H1 (cell line): Measurements from ENCODE around the gene CORIN. TPM values are rescaled to one million over a fixed set of nuclear protein-coding genes. Genes with fewer than 3 reads are reported as not detected.

ENCODE experiments used
- CTCF ChIA-PET: fragments of 300-600 bp; sonication (Branson Sonifier 250); formaldehyde crosslinking; loops from one replicate; lab custom pipeline; 2021; ENCODE audit not compliant: partially characterized antibody; lab: Charles Lee
- POLR2A ChIA-PET: fragments of 300-600 bp; sonication (Branson Sonifier 250); formaldehyde crosslinking; loops from one replicate; lab custom pipeline; 2021; ENCODE audit warnings: inconsistent platforms; ENCODE audit not compliant: partially characterized antibody; lab: Charles Lee
- DNase-seq, 2 experiments: peaks; one replicate each; pipeline versions ENCODE4 v3.0.0 to v3.0.0-alpha.2; 2010 to 2022; ENCODE audit warnings: low spot score in 2 of 2, low read depth in 1 of 2, mixed read lengths in 1 of 2
- FAIRE-seq: peaks from 2 replicates; lab custom pipeline; 2011; peaks lifted over from hg19 to GRCh38; lab: Jason Lieb, UNC
- H2AFZ ChIP-seq: 2 replicates; pipeline ENCODE4 v1.8.1; 2012; ENCODE audit warnings: low read length, inconsistent platforms
- H2AK5ac ChIP-seq: 2 replicates; pipeline ENCODE4 v1.6.1; 2013; ENCODE audit warnings: low read depth, low read length
- H2BK120ac ChIP-seq: replicated peaks from 2 replicates; pipeline ENCODE3; 2013; ENCODE audit warnings: low read depth, low read length, inconsistent platforms
- H2BK12ac ChIP-seq: 2 replicates; pipeline ENCODE4 v1.6.1; 2013; ENCODE audit warnings: low read depth, low read length
- H2BK15ac ChIP-seq: 2 replicates; pipeline ENCODE4 v1.6.1; 2013; ENCODE audit warnings: low read length
- H2BK20ac ChIP-seq: 2 replicates; pipeline ENCODE4 v1.6.1; 2013; ENCODE audit warnings: low read length
- H2BK5ac ChIP-seq: 2 replicates; pipeline ENCODE4 v1.6.1; 2013; ENCODE audit warnings: low read depth, low read length
- H3K14ac ChIP-seq: 2 replicates; pipeline ENCODE4 v1.6.1; 2013; ENCODE audit warnings: inconsistent platforms; ENCODE audit not compliant: insufficient read length
- H3K18ac ChIP-seq: 2 replicates; pipeline ENCODE4 v1.6.1; 2013; ENCODE audit warnings: low read length; ENCODE audit errors: extremely low read depth
- H3K23ac ChIP-seq: 2 replicates; pipeline ENCODE4 v1.6.1; 2013; ENCODE audit warnings: inconsistent platforms; ENCODE audit not compliant: insufficient read length
- H3K23me2 ChIP-seq: 2 replicates; pipeline ENCODE4 v1.6.1; 2013; ENCODE audit warnings: low read depth, low read length
- H3K27ac ChIP-seq: 2 replicates; pipeline ENCODE4 v1.6.1; 2011; ENCODE audit warnings: low read depth, low read length, inconsistent platforms
- H3K27me3 ChIP-seq, 4 experiments: replicated peaks in 1 of 4; 1 replicate in 1 of 4; 2 replicates in 3 of 4; pipeline versions ENCODE4 v1.6.1 to v1.8.1; 2011 to 2013; ENCODE audit warnings: low read length in 3 of 4, mild to moderate bottlenecking in 3 of 4, inconsistent platforms in 2 of 4, mixed read lengths in 2 of 4, moderate library complexity in 1 of 4; ENCODE audit not compliant: control insufficient read depth in 3 of 4, insufficient read depth in 3 of 4; ENCODE audit errors: extremely low read depth in 1 of 4
- H3K36me3 ChIP-seq, 4 experiments: 2 replicates each; pipeline versions ENCODE4 v1.6.1 to v1.8.1; 2011 to 2013; ENCODE audit warnings: mild to moderate bottlenecking in 4 of 4, low read length in 3 of 4, moderate library complexity in 2 of 4, control low read depth in 1 of 4, inconsistent platforms in 1 of 4; ENCODE audit not compliant: insufficient read depth in 4 of 4, control insufficient read depth in 2 of 4
- H3K4ac ChIP-seq: replicated peaks from 2 replicates; pipeline ENCODE3; 2013; ENCODE audit warnings: low read length, low read depth, mixed read lengths, inconsistent platforms; ENCODE audit not compliant: insufficient read length
- H3K4me1 ChIP-seq, 4 experiments: replicated peaks in 1 of 4; 1 replicate in 1 of 4; 2 replicates in 3 of 4; pipeline versions ENCODE4 v1.6.1 to v1.8.1; 2011 to 2013; ENCODE audit warnings: low read length in 3 of 4, inconsistent platforms in 2 of 4, mixed read lengths in 1 of 4; ENCODE audit not compliant: insufficient read depth in 4 of 4, control insufficient read depth in 3 of 4
- H3K4me2 ChIP-seq, 2 experiments: 2 replicates each; pipeline versions ENCODE4 v1.6.1 to v1.8.1; 2011 to 2013; ENCODE audit warnings: low read depth in 2 of 2, low read length in 2 of 2, control low read depth in 1 of 2, inconsistent platforms in 1 of 2, mild to moderate bottlenecking in 1 of 2; ENCODE audit not compliant: insufficient read depth in 1 of 2
- H3K4me3 ChIP-seq, 4 experiments: fragments of 200-600, 300-600 bp in 1 of 4; sonication (generic), shearing (Covaris generic), sonication (Bioruptor Twin) in 1 of 4; 2 replicates each; pipeline versions ENCODE4 v1.5.1 to v1.8.1; 2011 to 2016; ENCODE audit warnings: low read length in 4 of 4, low read depth in 3 of 4, control low read depth in 2 of 4, inconsistent platforms in 2 of 4, mild to moderate bottlenecking in 2 of 4, mixed read lengths in 1 of 4, moderate library complexity in 1 of 4; ENCODE audit not compliant: insufficient read depth in 2 of 4; ENCODE audit errors: extremely low read depth in 1 of 4
- H3K56ac ChIP-seq: replicated peaks from 2 replicates; pipeline ENCODE3; 2013; ENCODE audit warnings: low read depth, mild to moderate bottlenecking, mixed read lengths, low read length, inconsistent platforms; ENCODE audit not compliant: insufficient read length
- H3K79me1 ChIP-seq: 2 replicates; pipeline ENCODE4 v1.6.1; 2013; ENCODE audit warnings: low read depth, low read length, control low read depth
- H3K79me2 ChIP-seq, 2 experiments: 2 replicates each; pipeline versions ENCODE4 v1.6.1 to v1.8.1; 2012 to 2013; ENCODE audit warnings: low read length in 2 of 2, mild to moderate bottlenecking in 2 of 2, inconsistent platforms in 1 of 2; ENCODE audit not compliant: insufficient read depth in 2 of 2, control insufficient read depth in 1 of 2
- H3K9ac ChIP-seq, 4 experiments: replicated peaks in 1 of 4; 1 replicate in 1 of 4; 2 replicates in 3 of 4; pipeline versions ENCODE4 v1.6.1 to v1.8.1; 2011 to 2013; ENCODE audit warnings: low read depth in 3 of 4, low read length in 3 of 4, control low read depth in 2 of 4, mild to moderate bottlenecking in 2 of 4, moderate library complexity in 2 of 4, inconsistent platforms in 1 of 4; ENCODE audit errors: extremely low read depth in 1 of 4
- H3K9me3 ChIP-seq, 2 experiments: 2 replicates each; pipeline versions ENCODE4 v1.6.1 to v1.8.1; 2012 to 2013; ENCODE audit warnings: mild to moderate bottlenecking in 2 of 2, moderate library complexity in 2 of 2, control low read depth in 1 of 2, inconsistent platforms in 1 of 2, low read depth in 1 of 2, low read length in 1 of 2, mixed read lengths in 1 of 2; ENCODE audit not compliant: insufficient read depth in 2 of 2
- H4K20me1 ChIP-seq, 2 experiments: replicated peaks in 1 of 2; 2 replicates each; pipeline versions ENCODE3 to v1.8.1; 2011 to 2013; ENCODE audit warnings: inconsistent platforms in 2 of 2, low read length in 2 of 2, mild to moderate bottlenecking in 1 of 2; ENCODE audit not compliant: insufficient read depth in 2 of 2, control insufficient read depth in 1 of 2
- H4K5ac ChIP-seq: 2 replicates; pipeline ENCODE4 v1.6.1; 2013; ENCODE audit warnings: low read length, low read depth, mixed read lengths, inconsistent platforms; ENCODE audit not compliant: insufficient read length
- H4K8ac ChIP-seq: 2 replicates; pipeline ENCODE4 v1.8.0; 2013; ENCODE audit warnings: mild to moderate bottlenecking, moderate library complexity, low read length, inconsistent platforms; ENCODE audit not compliant: insufficient read depth; ENCODE audit errors: extremely low read depth
- H4K91ac ChIP-seq: replicated peaks from 2 replicates; pipeline ENCODE3; 2013; ENCODE audit warnings: low read length, mixed read lengths, inconsistent platforms; ENCODE audit not compliant: insufficient read length
- BCL11A ChIP-seq, 2 experiments: IDR thresholded peaks; one replicate each; pipeline ENCODE4 v1.6.1; 2011; ENCODE audit warnings: low read depth in 2 of 2, low read length in 2 of 2, mild to moderate bottlenecking in 2 of 2
- CBX5 ChIP-seq: fragments of 300-800, 300-1000 bp; sonication (generic); IDR thresholded peaks from 2 replicates; pipeline ENCODE4 v1.7.1; 2016; ENCODE audit warnings: antibody characterized with exemption, low read length, low read depth
- HDAC2 ChIP-seq, 2 experiments: fragments of 300-600 bp in 1 of 2; sonication (generic) in 1 of 2; IDR thresholded peaks; 2 replicates each; pipeline ENCODE4 v1.6.1; 2011 to 2012; ENCODE audit warnings: low read depth in 2 of 2, low read length in 2 of 2, mild to moderate bottlenecking in 2 of 2, moderate library complexity in 2 of 2, borderline replicate concordance in 1 of 2, inconsistent platforms in 1 of 2
- HDAC6 ChIP-seq: IDR thresholded peaks from one replicate; pipeline ENCODE4 v1.7.1; 2012; ENCODE audit warnings: low read depth, mild to moderate bottlenecking, inconsistent platforms, low read length, moderate library complexity
- NRF1 ChIP-seq: IDR thresholded peaks from 2 replicates; pipeline ENCODE4 v1.6.1; 2011; ENCODE audit warnings: mild to moderate bottlenecking, low read depth, low read length, improper control_type of control experiment
- RXRA ChIP-seq: IDR thresholded peaks from 2 replicates; pipeline ENCODE4 v1.6.1; 2011; ENCODE audit warnings: low read depth, mild to moderate bottlenecking, low read length, moderate library complexity; ENCODE audit not compliant: insufficient read depth
- SP2 ChIP-seq: IDR thresholded peaks from 2 replicates; pipeline ENCODE4 v1.6.1; 2012; ENCODE audit warnings: mild to moderate bottlenecking, low read length, inconsistent platforms
- SP4 ChIP-seq: IDR thresholded peaks from 2 replicates; pipeline ENCODE4 v1.6.1; 2012; ENCODE audit warnings: low read length, inconsistent platforms
- WGBS, 2 experiments: shearing (Covaris generic) in 1 of 2; methylation state at CpG; one replicate each; pipeline versions ENCODE4 v1.1.6 to v1.1.7; 2013 to 2015; ENCODE audit warnings: low lambda C conversion rate in 2 of 2, mixed read lengths in 2 of 2, inconsistent platforms in 1 of 2, low coverage in 1 of 2, missing lambda C conversion rate in 1 of 2; ENCODE audit not compliant: insufficient replicate concordance in 2 of 2, insufficient coverage in 1 of 2, insufficient read length in 1 of 2; ENCODE audit errors: extremely low coverage in 1 of 2, missing lambda C conversion rate in 1 of 2; 5-methylcytosine and 5-hydroxymethylcytosine counted together
- polyA plus RNA-seq, 7 experiments: library from polyadenylated mRNA; depleted of rRNA in 3 of 7; stranded (reverse) in 5 of 7; unstranded in 2 of 7; fragments of >200 nt in 5 of 7; fragments of 200-250 nt in 2 of 7; gene quantifications; 1 replicate in 5 of 7; 2 replicates in 1 of 7; 4 replicates in 1 of 7; pipeline versions ENCODE4 v1.2.1 to v1.2.3, GENCODE V29; 2011 to 2013; ENCODE audit warnings: missing spikeins in 2 of 7, mixed read lengths in 2 of 7
- total RNA-seq: library from RNA; stranded (reverse); fragmentation: NEBNext Ultra II Directional; extraction: Animal tissue kit (Norgen Biotek cat#: 25700); gene quantifications from 2 replicates; pipeline ENCODE4 v1.2.1, GENCODE V29; 2021
- TF ChIP-seq, protein P1 (sequence below), 3 experiments: IDR thresholded peaks; 1 replicate in 2 of 3; 2 replicates in 1 of 3; pipeline versions ENCODE4 v1.5.1 to v1.6.1; 2011; ENCODE audit warnings: low read length in 3 of 3, mild to moderate bottlenecking in 3 of 3, inconsistent platforms in 2 of 3, low read depth in 1 of 3, moderate library complexity in 1 of 3; ENCODE audit not compliant: insufficient read depth in 1 of 3; ENCODE audit errors: control extremely low read depth in 1 of 3

CORIN gene
- total and polyA plus RNA-seq, 2 of the 8 experiments (the other 6 are each of a cell fraction or from before 2014, with no cell fraction given): 0.09 to 0.32 TPM

DNA sequence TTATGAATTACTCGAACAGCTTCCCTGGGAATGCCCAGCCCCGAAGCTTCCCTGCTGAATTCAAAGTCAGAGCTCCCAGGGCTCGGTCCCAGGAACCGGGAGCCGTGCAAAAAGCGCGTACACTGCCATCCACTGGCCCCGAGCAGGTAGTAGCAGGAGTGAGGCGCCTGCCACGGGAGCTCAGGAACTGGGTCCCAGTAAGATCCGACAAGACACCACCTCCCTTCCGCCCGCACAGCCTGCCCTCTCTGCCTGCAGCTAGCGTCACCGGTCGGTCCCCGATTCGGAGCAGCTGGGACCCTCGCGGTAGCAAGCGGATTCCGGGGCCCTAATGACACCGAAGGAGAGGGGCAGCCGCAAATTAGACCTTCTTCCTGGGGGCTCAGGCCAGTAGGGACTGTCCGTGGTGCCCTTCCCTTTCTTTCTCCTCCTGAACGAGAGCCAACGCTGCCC is 1.2 kb downstream of the CORIN start:
- H4K20me1 ChIP-seq: peaks cover 0 to 11% of the 10 kb centered on the region in 2 experiments
- H3K23ac ChIP-seq: no peak overlapping the region
- 3% methylated on average over 27 of the region's 27 CpGs; no CpG with 5 or more reads in 1 of the 2 experiments for WGBS, 2 experiments
- peaks cover 0 to 8% (median 0%) of the 10 kb centered on the region in 4 experiments; a peak in 4 of 7 replicates for H3K4me1 ChIP-seq
- FAIRE-seq (peak; percentile 62), DNase-seq (peak in 1 of 2 experiments; percentile 79)
- H2AK5ac ChIP-seq: no peak overlapping the region
- H3K9ac ChIP-seq: peak overlapping the region in 2 of 4 experiments; percentile 5 to 25; a peak in 1 of 7 replicates
- H2BK120ac ChIP-seq: no peak overlapping the region
- no peak overlapping the region for H2BK20ac ChIP-seq
- no peak overlapping the region for H2BK5ac ChIP-seq
- H3K14ac ChIP-seq: no peak overlapping the region
- H4K91ac ChIP-seq: no peak overlapping the region
- H3K56ac ChIP-seq: no peak overlapping the region
- peaks cover 0 to 14% (median 6%) of the 10 kb centered on the region in 4 experiments; a peak in 3 of 7 replicates for H3K27me3 ChIP-seq
- H3K79me2 ChIP-seq: no peaks in the 10 kb centered on the region
- H3K79me1 ChIP-seq: no peaks in the 10 kb centered on the region
- H4K5ac ChIP-seq: peak overlapping the region; percentile 19
- H2BK12ac ChIP-seq: 0 out of 2 replicates have a peak overlapping the region, but pooled peaks have one; percentile 17
- peak overlapping the region; percentile 78 for H3K18ac ChIP-seq
- H3K23me2 ChIP-seq: peaks cover 15% of the 10 kb centered on the region
- H4K8ac ChIP-seq: peak overlapping the region; percentile 74; the same call in 1 of the 2 replicates
- ChIA-PET POLR2A (interaction anchor here (0.7 to 1.7 kb wide), 5 partner anchors 9 to 152 kb away, joined by 3 to 6 read pairs (median 3); no protein-coding TSS in a partner anchor), CTCF (interaction anchor here (0.6 to 8.6 kb wide), 43 partner anchors 9 to 255 kb away, joined by 3 to 282 read pairs (median 4); no protein-coding TSS in a partner anchor)
- H2BK15ac ChIP-seq: no peak overlapping the region
- peak overlapping the region; percentile 78 to 93 for H3K4me2 ChIP-seq
- peak overlapping the region; percentile 44 to 71 (median 61) for H3K4me3 ChIP-seq
- H2AFZ ChIP-seq: peak overlapping the region; percentile 73; the same call in 1 of the 2 replicates
- H3K36me3 ChIP-seq: no peaks in the 10 kb centered on the region
- no peaks in the 10 kb centered on the region for H3K9me3 ChIP-seq
- no peak overlapping the region for H3K4ac ChIP-seq
- H3K27ac ChIP-seq: no peak overlapping the region
- TF ChIP-seq SP4 (no peak), NRF1 (no peak), HDAC6 (no peak), SP2 (no peak), RXRA (no peak), CBX5 (no peak), HDAC2 (IDR thresholded peaks at IDR 0.05; ENCODE audit: borderline replicate concordance in 1 of 2, low read depth in 2 of 2, low read length in 2 of 2) (no peak), BCL11A (IDR thresholded peaks at IDR 0.05; ENCODE audit: low read depth in 2 of 2, low read length in 2 of 2) (no peak)
- TF ChIP-seq, protein P1, sequence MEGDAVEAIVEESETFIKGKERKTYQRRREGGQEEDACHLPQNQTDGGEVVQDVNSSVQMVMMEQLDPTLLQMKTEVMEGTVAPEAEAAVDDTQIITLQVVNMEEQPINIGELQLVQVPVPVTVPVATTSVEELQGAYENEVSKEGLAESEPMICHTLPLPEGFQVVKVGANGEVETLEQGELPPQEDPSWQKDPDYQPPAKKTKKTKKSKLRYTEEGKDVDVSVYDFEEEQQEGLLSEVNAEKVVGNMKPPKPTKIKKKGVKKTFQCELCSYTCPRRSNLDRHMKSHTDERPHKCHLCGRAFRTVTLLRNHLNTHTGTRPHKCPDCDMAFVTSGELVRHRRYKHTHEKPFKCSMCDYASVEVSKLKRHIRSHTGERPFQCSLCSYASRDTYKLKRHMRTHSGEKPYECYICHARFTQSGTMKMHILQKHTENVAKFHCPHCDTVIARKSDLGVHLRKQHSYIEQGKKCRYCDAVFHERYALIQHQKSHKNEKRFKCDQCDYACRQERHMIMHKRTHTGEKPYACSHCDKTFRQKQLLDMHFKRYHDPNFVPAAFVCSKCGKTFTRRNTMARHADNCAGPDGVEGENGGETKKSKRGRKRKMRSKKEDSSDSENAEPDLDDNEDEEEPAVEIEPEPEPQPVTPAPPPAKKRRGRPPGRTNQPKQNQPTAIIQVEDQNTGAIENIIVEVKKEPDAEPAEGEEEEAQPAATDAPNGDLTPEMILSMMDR (IDR thresholded peaks at IDR 0.05; ENCODE audit: control extremely low read depth in 1 of 3, insufficient read depth in 1 of 3, low read depth in 1 of 3, low read length in 3 of 3): peak; percentile 74 to 87 (median 84)
